Mucosa of descending colon (tissue), 3 donors: Measurements from ENCODE around the gene OVCH1. TPM values are rescaled to one million over a fixed set of nuclear protein-coding genes. Genes with fewer than 3 reads are reported as not detected.

Source experiments
- ATAC-seq: fragments of 200-7000 bp; cut with Tn5 transposase; one replicate; pipeline ENCODE4 v1.9.1; 2020; ENCODE audit warnings: mild to moderate bottlenecking, moderate library complexity
- DNase-seq, 3 donors: peaks; one replicate each; pipeline ENCODE4 v3.0.0-alpha.2; 2020
- H3K36me3 ChIP-seq: fragments of 200-600 bp; one replicate; pipeline ENCODE4 v1.8.0; 2021; ENCODE audit warnings: low read depth, mild to moderate bottlenecking
- H3K4me1 ChIP-seq: fragments of 200-600 bp; one replicate; pipeline ENCODE4 v1.8.0; 2021; ENCODE audit warnings: low read depth, mild to moderate bottlenecking
- H3K4me3 ChIP-seq: fragments of 200-600 bp; one replicate; pipeline ENCODE4 v1.8.0; 2021; ENCODE audit warnings: mild to moderate bottlenecking
- H3K9me3 ChIP-seq: fragments of 200-600 bp; one replicate; pipeline ENCODE4 v1.8.0; 2021; ENCODE audit warnings: mild to moderate bottlenecking
- CTCF ChIP-seq: fragments of 200-600 bp; IDR thresholded peaks from one replicate; pipeline ENCODE4 v1.8.0; 2022; ENCODE audit warnings: antibody characterized with exemption, mild to moderate bottlenecking
- intact Hi-C, 2 donors: fragments of 100-400 bp; cut with DNase I in 1 of 2; cut with micrococcal nuclease in 1 of 2; formaldehyde crosslinking; loops; one replicate each; pipeline versions ENCODE4 v1.11.0 to v1.11.1; 2022; cut with DNase I, micrococcal nuclease
- long read RNA-seq, 2 donors: library from polyadenylated mRNA; unstranded; transcript quantifications; one replicate each; pipeline ENCODE4 v2.0.0, GENCODE V29; 2019 to 2021
- total RNA-seq, 3 donors: library from RNA; stranded (reverse); fragmentation: NEBNext Ultra II Directional in 2 of 3; extraction: Animal tissue kit (Norgen Biotek cat#: 25700) in 2 of 3; gene quantifications; one replicate each; pipeline versions ENCODE4 v1.2.1 to v1.2.4, GENCODE V29; 2021 to 2023
- donor health status: DM: no; HTN: no; CAD: no; lungs with moderate emphysema.
- donor health status: DM: no; HTN: no; CAD: no.
- donor health status: DM: no; HTN: yes; CAD: no.

OVCH1 gene
- total RNA-seq: under 1 TPM in 1 of 3 donors, not detected in 2; 0.70 TPM
- long read RNA-seq, donor 1: 0 reads
- long read RNA-seq, donor 2: 0 reads

GRCh38 chr12:29497588-29497987 is at the start of gene OVCH1:
OVCH1 (minus strand) TSS chr12:29497686; CDS start chr12:29497686, 0 bp downstream.
- Histone ChIP-seq H3K9me3 (no peaks in the 10 kb centered on the region), H3K36me3 (no peaks in the 10 kb centered on the region), H3K4me1 (no peaks in the 10 kb centered on the region), H3K4me3 (no peak within 1 kb of the TSS)
- ATAC-seq (no peak), DNase-seq (no peak)
- TF ChIP-seq CTCF: no peak
- intact Hi-C loops: no loop called here

GRCh38 chr12:29547151-29547632 is 49.7 kb upstream of the OVCH1 start:
- H3K9me3 ChIP-seq: no peaks in the 10 kb centered on the region
- ATAC-seq (no peak), DNase-seq (no peak)
- H3K4me1 ChIP-seq: no peaks in the 10 kb centered on the region
- TF ChIP-seq CTCF: no peak
- no peak overlapping the region for H3K4me3 ChIP-seq
- intact Hi-C loops: no loop called here
- no peaks in the 10 kb centered on the region for H3K36me3 ChIP-seq

GRCh38 chr12:29546000-29546399 is 48.5 kb upstream of the OVCH1 start:
- ATAC-seq: no peak
- Histone ChIP-seq H3K4me1 (no peaks in the 10 kb centered on the region), H3K4me3 (no peak overlapping the region), H3K9me3 (no peaks in the 10 kb centered on the region), H3K36me3 (no peaks in the 10 kb centered on the region)
- no peak for TF ChIP-seq CTCF
- intact Hi-C loops: no loop called here
- DNase-seq: no peak

- no peak for ATAC-seq
- Histone ChIP-seq H3K4me1 (no peaks in the 10 kb centered on the region), H3K4me3 (no peak overlapping the region), H3K9me3 (no peaks in the 10 kb centered on the region), H3K36me3 (no peaks in the 10 kb centered on the region)
- DNase-seq: no peak
- TF ChIP-seq CTCF: no peak
- intact Hi-C loops: no loop called here
These were observed 47.6 kb upstream of the OVCH1 start for GRCh38 chr12:29545102-29545467.

GRCh38 chr12:29544428-29545101 is 47.1 kb upstream of the OVCH1 start:
- intact Hi-C loops: no loop called here
- no peak for DNase-seq

More at GRCh38 chr12:29544428-29545101, 47.1 kb upstream of the OVCH1 start:
- H3K4me1 ChIP-seq: no peaks in the 10 kb centered on the region
- no peak overlapping the region for H3K4me3 ChIP-seq
- TF ChIP-seq CTCF: no peak
- no peaks in the 10 kb centered on the region for H3K36me3 ChIP-seq
- ATAC-seq: no peak
- no peaks in the 10 kb centered on the region for H3K9me3 ChIP-seq
